LNCaP clone FGC (cell line): ENCODE data around the gene CREB3L1.
A peak's percentile ranks its signal among the peaks of the same experiment; 100 is the strongest.

Source experiments
- DNase-seq: peaks from one replicate; pipeline ENCODE4 v3.0.0-alpha.2; 2011; ENCODE audit warnings: low read depth
- H3K4me3 ChIP-seq: 2 replicates; pipeline ENCODE4 v1.5.1; 2011; ENCODE audit warnings: mild to moderate bottlenecking, low read depth, low read length, control low read depth
- TF ChIP-seq, protein P1 (sequence below): IDR thresholded peaks from 2 replicates; pipeline ENCODE4 v1.5.1; 2012; ENCODE audit warnings: mild to moderate bottlenecking; ENCODE audit not compliant: control insufficient read depth, insufficient read depth; ENCODE audit errors: extremely low read depth

CREB3L1 gene

GRCh38 chr11:46309814-46310259, 32.4 kb downstream of the CREB3L1 start:
- no peak for DNase-seq
- no peak overlapping the region for H3K4me3 ChIP-seq
- TF ChIP-seq, protein P1, sequence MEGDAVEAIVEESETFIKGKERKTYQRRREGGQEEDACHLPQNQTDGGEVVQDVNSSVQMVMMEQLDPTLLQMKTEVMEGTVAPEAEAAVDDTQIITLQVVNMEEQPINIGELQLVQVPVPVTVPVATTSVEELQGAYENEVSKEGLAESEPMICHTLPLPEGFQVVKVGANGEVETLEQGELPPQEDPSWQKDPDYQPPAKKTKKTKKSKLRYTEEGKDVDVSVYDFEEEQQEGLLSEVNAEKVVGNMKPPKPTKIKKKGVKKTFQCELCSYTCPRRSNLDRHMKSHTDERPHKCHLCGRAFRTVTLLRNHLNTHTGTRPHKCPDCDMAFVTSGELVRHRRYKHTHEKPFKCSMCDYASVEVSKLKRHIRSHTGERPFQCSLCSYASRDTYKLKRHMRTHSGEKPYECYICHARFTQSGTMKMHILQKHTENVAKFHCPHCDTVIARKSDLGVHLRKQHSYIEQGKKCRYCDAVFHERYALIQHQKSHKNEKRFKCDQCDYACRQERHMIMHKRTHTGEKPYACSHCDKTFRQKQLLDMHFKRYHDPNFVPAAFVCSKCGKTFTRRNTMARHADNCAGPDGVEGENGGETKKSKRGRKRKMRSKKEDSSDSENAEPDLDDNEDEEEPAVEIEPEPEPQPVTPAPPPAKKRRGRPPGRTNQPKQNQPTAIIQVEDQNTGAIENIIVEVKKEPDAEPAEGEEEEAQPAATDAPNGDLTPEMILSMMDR: no peak

DNA sequence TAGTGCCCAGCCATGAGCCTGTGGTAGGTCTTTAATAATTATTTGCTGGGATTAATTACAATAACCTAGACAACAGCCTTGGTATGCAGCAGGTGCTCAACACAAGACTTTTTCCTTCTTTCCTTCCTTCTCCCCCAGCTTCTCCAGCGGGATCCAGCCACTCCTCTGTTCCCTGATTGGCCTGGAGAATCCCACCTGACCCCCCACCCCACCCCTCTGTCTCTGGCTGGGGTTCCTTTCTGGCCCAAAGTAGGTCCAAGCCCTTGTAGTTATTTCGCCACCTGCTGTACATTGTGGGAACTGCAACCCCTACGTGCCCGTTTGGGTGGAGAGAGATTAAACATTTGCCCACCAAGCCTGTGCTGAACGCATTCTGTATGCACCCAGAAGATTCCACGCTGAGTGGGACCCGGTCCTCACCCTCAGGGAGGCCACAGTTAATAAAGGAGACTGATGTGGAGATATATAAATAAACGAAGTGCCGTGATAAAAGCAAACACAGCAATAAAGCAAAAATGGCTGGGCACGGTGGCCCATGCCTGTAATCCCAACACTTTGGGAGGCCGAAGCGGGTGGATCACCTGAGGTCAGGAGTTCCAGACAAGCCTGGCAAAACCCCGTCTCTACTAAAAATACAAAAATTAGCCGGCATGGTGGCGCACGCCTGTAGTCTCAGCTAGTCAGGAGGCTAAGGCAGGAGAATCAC, 37.7 kb downstream of the CREB3L1 start:
- H3K4me3 ChIP-seq: no peak overlapping the region
- peak; percentile 30 for DNase-seq
- TF ChIP-seq, protein P1: peak; percentile 80

- TF ChIP-seq, protein P1: no peak
- no peak for DNase-seq
- H3K4me3 ChIP-seq: no peak overlapping the region
Measured at GRCh38 chr11:46315783-46316563, 38.5 kb downstream of the CREB3L1 start.

DNA sequence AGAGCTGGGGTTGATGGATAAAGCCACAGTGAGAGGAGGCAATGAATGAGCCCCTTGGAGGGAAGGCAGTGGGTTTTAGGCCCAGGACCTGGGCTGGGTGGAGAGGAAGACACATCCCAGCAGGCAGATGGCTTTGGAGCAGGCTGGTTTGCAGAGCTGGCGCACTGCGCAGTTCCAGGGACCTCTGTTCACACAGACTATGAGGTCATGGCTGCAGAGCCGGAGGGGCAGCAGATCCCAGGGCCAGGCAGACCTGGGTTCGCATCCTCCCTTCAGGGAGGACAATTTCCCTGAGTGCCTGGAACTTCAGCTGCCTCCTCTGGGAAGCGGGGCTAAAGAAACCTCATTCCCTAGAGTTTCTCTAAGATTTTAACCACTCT, 41.6 kb downstream of the CREB3L1 start:
- H3K4me3 ChIP-seq: no peak overlapping the region
- DNase-seq: no peak
- TF ChIP-seq, protein P1: no peak

DNA sequence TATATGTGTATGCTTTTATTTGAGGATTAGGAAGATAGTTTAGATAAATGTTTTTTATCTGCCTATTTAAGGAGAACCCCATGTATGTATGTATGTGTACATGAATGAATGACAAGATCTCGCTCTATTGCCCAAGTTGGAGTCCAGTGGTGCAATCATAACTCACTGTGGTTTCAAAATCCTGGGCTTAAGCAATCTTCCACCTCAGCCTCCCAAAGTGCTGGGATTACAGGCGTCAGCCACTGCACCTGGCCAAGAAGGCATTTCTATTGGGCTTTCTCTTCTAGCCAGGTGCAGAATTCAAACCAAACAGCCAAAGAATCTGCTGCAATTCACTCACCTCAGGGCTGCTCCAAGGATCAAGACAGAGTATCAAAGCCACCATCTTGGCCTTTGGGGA, 44.3 kb downstream of the CREB3L1 start:
- TF ChIP-seq, protein P1: no peak
- no peak for DNase-seq
- H3K4me3 ChIP-seq: no peak overlapping the region

- DNase-seq: no peak
- H3K4me3 ChIP-seq: no peak overlapping the region
- TF ChIP-seq, protein P1: no peak
Measured at GRCh38 chr11:46322759-46323158, 45.3 kb downstream of the CREB3L1 start.
